ENCODE measurements around the gene PPTC7.
"Not testable (repeated sequence)": the region's sequence is repeated elsewhere in the genome, so short reads cannot be mapped to it uniquely, and the experiment has no call there.

Gene PPTC7

DNA sequence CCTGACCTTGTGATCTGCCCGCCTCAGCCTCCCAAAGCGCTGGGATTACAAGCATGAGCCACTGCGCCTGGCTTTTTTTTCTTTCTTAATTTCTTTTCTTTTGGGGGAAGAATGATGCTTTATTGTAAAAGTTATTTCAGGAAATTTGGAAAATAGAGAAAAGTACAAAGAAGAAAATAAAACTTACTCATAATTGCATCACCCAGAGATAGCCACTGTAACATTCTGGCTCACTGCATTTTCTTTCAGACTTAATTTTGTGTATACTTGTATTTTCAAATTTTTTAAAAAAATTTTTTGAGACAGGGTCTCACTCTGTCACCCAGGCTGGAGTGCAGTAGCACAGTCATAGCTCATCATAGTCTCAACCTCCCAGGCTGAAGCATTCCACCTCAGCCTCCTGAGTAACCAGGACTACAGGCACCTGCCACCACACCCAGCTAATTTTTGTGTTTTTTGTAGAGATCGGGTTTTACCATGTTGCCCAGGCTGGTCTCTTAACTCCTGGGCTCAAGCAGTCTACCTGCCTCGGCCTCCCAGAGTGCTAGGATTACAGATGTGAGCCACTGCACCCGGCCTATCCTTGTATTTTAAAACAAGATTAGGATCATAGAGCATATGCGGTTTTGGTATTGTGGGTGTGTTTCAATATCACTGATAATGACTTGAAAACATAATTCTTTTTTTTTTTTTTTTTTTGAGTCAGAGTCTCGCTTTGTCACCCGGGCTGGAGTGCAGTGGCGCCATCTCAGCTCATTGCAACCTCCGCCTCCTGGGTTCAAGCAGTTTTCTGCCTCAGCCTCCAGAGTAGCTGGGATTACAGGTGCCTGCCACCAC is 62.0 kb downstream of the PPTC7 start:
- DNase-seq; H3K27me3 Mint-ChIP-seq; H3K36me3 Mint-ChIP-seq; H3K27ac Mint-ChIP-seq; H3K4me3 Mint-ChIP-seq; ATAC-seq (replicated peaks); H3K4me1 Mint-ChIP-seq; H3K9me3 Mint-ChIP-seq: not testable (repeated sequence)

DNA sequence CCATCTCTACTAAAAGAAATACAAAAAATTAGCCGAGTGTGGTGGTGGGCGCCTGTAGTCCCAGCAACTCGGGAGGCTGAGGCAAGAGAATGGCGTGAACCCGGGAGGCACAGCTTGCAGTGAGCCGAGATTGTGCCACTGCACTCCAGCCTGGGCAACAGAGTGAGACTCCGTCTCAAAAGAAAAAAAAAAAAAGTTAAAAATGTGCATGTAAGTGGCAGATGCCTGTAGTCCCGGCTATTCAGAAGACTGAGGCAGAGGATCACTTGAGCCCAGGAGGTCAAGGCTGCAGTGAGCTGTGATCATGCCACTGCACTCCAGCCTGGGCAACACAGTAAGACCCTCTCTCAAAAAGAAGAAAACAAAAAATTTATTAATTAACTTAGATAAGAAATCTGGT is 65.1 kb downstream of the PPTC7 start:
- not testable (repeated sequence) for H3K9me3 Mint-ChIP-seq; H3K4me1 Mint-ChIP-seq; DNase-seq; H3K27me3 Mint-ChIP-seq; H3K27ac Mint-ChIP-seq; H3K36me3 Mint-ChIP-seq; ATAC-seq (replicated peaks); H3K4me3 Mint-ChIP-seq

DNA sequence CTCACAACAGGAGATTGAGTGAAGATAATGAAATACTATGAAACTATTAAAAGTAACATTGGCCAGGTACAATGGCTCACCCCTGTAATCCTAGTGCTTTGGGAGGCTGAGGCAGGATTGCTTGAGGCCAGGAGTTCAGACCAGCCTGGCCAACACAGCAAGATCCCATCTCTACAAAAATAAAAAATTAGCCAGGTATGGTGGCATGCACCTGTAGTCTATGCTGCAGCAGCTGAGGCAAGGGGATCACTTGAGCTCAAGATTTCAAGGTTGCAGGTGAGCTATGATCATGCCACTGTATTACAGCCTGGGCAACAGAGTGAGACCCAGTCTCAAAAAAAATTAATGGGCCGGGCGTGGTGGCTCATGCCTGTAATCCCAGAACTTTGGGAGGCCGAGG is 66.1 kb downstream of the PPTC7 start:
- Mint-ChIP-seq H3K4me3 (no peak overlapping the region), H3K36me3 (no peaks in the 10 kb centered on the region), H3K27me3 (no peaks in the 10 kb centered on the region), H3K4me1 (no peaks in the 10 kb centered on the region), H3K9me3 (no peaks in the 10 kb centered on the region), H3K27ac (no peak overlapping the region)
- ATAC-seq (replicated peaks): no peak
- no peak for DNase-seq

DNA sequence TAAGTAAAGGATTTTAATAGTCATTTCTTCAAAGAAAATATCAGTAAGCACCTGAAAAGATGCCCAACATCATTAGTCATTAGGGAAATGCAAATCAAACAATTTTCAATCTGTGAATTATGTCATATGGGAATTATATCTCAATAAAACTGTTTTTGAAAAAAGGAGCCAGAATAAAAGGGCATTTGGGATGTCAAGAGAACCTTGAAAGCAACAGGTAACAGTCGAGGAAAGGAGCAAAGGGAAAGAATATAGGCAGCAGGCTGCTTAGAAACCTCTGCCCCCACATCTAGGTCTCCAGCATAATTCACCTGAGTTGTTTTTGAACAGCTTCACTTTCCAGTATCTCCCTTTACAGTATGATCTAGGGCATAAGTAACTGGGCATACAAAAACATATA is 68.8 kb downstream of the PPTC7 start:
- no peak overlapping the region for H3K4me3 Mint-ChIP-seq
- no peaks in the 10 kb centered on the region for H3K4me1 Mint-ChIP-seq
- H3K27me3 Mint-ChIP-seq: no peaks in the 10 kb centered on the region
- no peak for DNase-seq
- no peaks in the 10 kb centered on the region for H3K9me3 Mint-ChIP-seq
- H3K36me3 Mint-ChIP-seq: no peaks in the 10 kb centered on the region
- no peak for ATAC-seq (replicated peaks)
- no peak overlapping the region for H3K27ac Mint-ChIP-seq

DNA sequence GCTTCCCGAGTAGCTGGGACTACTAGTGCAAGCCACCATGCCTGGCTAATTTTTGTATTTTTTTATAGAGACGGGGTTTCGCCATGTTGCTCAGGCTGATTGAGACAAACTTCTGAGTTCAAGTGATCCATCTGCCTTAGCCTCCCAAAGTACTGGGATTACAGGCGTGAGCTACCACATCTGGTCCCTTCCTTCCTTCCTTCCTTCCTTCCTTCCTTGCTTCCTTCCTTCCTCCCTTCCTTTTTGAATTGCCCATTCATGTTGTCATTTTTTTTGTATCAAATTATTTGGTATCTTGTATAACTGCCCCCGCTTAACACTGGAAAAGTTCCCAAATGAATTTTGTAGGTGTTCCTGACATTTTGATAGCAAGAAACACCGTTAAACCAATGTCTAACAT is 69.3 kb downstream of the PPTC7 start:
- H3K4me3 Mint-ChIP-seq: no peak overlapping the region
- no peaks in the 10 kb centered on the region for H3K36me3 Mint-ChIP-seq
- H3K27ac Mint-ChIP-seq: no peak overlapping the region
- no peaks in the 10 kb centered on the region for H3K9me3 Mint-ChIP-seq
- no peak for ATAC-seq (replicated peaks)
- H3K27me3 Mint-ChIP-seq: no peaks in the 10 kb centered on the region
- DNase-seq: no peak
- H3K4me1 Mint-ChIP-seq: no peaks in the 10 kb centered on the region

DNA sequence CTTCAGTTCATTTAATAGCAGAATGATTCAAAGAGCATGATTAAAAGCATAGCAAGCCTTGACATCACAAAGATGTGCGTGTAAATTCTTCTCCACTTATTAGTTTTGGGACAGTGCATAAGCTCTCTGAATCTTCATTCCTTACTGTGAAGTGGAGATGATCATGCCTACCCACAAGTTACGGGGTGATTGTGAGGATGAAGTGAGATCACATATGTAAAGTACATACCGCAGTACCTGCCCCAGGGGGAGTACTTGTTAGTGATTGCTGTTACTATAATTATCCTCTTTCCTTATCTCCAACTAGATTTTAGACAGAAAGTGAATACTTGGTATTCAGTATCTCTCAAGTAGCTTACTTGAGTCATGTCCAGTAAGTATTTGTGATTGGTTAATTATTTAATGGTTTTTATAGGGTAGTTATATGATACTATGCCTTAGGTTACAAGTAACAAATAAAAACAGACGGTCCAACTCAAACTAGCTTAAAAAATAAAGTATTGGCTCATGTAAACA is 75.0 kb downstream of the PPTC7 start:
- no peaks in the 10 kb centered on the region for H3K36me3 Mint-ChIP-seq
- no peaks in the 10 kb centered on the region for H3K4me1 Mint-ChIP-seq
- DNase-seq (no peak), ATAC-seq (replicated peaks) (no peak)
- no peaks in the 10 kb centered on the region for H3K9me3 Mint-ChIP-seq
- H3K27ac Mint-ChIP-seq: no peak overlapping the region
- H3K4me3 Mint-ChIP-seq: no peak overlapping the region
- no peaks in the 10 kb centered on the region for H3K27me3 Mint-ChIP-seq

DNA sequence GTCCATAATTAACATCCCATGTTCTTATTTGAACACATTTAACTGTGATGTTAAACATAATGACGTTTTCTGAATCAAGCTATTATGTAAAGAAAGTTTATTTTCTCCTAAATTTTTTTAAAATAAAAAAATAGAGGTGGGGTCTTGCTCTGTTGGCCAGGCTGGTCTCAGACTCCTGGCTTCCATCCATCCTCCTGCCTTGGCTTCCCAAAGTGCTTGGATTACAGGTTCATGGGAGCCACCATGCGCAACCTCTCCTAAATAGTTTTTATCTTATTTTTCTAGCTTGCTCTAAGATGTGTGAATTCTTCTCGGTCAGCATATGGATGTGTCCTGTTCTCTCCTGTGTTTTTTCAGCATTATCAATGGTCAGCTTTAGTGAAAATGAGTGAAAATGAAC is 77.8 kb downstream of the PPTC7 start:
- H3K4me1 Mint-ChIP-seq: peaks cover 8 to 18% of the 10 kb centered on the region in 2 donors
- DNase-seq (no peak), ATAC-seq (replicated peaks) (no peak)
- peaks cover 2 to 6% of the 10 kb centered on the region in 2 donors for H3K9me3 Mint-ChIP-seq
- peaks cover 5 to 9% of the 10 kb centered on the region in 2 donors for H3K36me3 Mint-ChIP-seq
- H3K4me3 Mint-ChIP-seq: no peak overlapping the region
- H3K27ac Mint-ChIP-seq: no peak overlapping the region
- H3K27me3 Mint-ChIP-seq: no peaks in the 10 kb centered on the region

DNA sequence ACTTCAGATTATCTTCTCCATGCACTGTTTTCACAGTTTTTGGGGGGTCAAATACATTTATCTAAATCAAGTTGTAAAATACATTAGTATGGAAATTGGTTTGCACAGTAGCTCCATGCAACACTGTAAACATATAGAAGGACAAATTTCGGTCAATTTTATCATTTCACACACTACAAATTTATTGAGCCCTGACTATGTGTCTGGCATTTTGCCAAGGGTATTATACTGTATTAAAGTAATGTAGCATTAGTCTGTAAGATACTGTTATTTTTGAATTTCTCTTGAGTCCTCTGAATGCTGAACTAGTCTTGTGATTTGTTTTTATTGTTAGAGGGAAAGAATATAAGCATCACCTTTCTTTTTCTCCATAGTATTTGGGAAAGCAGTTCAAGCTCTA is 79.7 kb downstream of the PPTC7 start:
- Mint-ChIP-seq H3K4me3 (no peak overlapping the region), H3K36me3 (peaks cover 10 to 14% of the 10 kb centered on the region in 2 donors), H3K27me3 (no peaks in the 10 kb centered on the region), H3K9me3 (peaks cover 2 to 6% of the 10 kb centered on the region in 2 donors), H3K4me1 (peaks cover 14 to 31% of the 10 kb centered on the region in 2 donors), H3K27ac (no peak overlapping the region)
- ATAC-seq (replicated peaks) (no peak), DNase-seq (no peak)

DNA sequence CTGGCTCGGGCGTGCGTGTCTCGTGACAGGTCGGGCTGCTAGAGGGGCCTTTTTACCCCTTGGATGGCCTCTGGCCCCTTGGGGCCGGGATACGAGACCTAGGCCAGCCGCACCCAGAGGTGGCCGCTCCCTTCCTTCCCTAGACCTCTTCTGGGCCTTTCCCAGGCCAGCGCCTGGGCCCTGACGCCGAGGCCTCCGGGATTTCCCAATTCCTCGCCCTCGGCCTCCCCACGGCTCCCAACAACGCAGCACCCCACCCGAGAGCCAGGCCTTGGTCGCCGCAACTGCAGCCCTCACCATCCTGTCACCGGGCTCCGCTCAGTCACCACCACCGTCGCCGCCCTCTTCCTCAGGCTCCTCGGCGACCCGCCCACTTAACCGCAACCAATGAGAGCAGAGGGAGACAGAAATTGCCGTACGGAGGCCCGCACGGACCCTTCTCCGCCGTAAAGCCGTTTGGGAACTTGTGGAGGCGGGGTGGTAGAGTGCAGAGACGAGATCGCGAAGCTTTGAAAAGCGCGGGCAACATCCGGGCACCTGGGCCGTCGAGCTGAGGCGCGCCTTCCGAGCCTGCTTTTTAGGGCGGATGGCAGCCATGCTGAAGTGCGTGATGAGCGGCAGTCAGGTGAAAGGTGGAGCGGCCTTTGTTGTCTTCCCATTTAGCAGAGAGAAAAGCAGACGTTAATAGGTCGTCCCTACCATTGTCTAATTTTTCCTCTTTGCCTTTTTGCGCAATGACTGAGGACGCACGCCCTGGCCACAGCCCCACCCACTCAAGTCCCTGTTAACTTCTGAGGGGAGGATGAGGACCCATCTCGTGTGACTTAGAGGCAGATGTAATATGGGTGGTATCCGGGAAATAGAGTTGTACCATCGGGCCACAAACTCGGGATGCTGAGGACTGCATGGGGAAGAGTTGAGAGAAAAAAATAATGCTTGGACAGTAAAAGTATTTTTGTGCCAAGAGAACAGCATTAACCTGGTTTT is 81.1 kb downstream of the PPTC7 start, which contains the start of the genes RAD9B and VPS29:
RAD9B (plus strand) TSS at position 580 of the 987 bp plus-strand sequence; CDS start at position 587, 7 bp downstream.
VPS29 (minus strand) TSS at position 360 of the 987 bp plus-strand sequence; CDS start at position 300, 60 bp downstream.
- H3K27me3 Mint-ChIP-seq: no peaks in the 10 kb centered on the region
- ATAC-seq (replicated peaks): peak; percentile 98
- peaks cover 10 to 17% of the 10 kb centered on the region in 2 donors for H3K36me3 Mint-ChIP-seq
- peak within 1 kb of the TSS; percentile 97 for H3K27ac Mint-ChIP-seq
- H3K4me3 Mint-ChIP-seq: peak within 1 kb of the TSS; percentile 92 to 94
- DNase-seq: peak; percentile 99
- peaks cover 2 to 6% of the 10 kb centered on the region in 2 donors for H3K9me3 Mint-ChIP-seq
- H3K4me1 Mint-ChIP-seq: peaks cover 14 to 31% of the 10 kb centered on the region in 2 donors

DNA sequence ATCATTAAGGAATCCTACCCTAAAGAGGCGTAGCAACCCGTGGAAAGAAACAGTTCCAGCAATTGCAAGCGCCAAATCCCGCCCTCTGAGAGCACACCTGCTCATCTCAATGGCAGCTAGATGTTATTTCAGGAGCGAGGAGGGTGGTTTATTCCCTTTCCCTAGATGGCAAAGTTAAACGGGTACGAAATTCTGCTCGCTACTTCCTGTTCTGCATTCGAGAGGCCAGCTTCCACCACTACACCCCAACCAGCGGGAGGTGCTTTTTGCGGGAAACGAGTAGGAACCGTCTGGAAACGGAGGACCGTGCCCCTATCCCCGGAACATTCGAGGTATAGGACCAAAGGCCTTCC is 81.7 kb downstream of the PPTC7 start:
- no peak for DNase-seq
- peaks cover 14 to 31% of the 10 kb centered on the region in 2 donors for H3K4me1 Mint-ChIP-seq
- peaks cover 10 to 17% of the 10 kb centered on the region in 2 donors for H3K36me3 Mint-ChIP-seq
- H3K27ac Mint-ChIP-seq: peak overlapping the region; percentile 97
- H3K4me3 Mint-ChIP-seq: peak overlapping the region; percentile 92 to 94
- peaks cover 2 to 6% of the 10 kb centered on the region in 2 donors for H3K9me3 Mint-ChIP-seq
- ATAC-seq (replicated peaks): peak; percentile 8 to 30
- H3K27me3 Mint-ChIP-seq: no peaks in the 10 kb centered on the region

DNA sequence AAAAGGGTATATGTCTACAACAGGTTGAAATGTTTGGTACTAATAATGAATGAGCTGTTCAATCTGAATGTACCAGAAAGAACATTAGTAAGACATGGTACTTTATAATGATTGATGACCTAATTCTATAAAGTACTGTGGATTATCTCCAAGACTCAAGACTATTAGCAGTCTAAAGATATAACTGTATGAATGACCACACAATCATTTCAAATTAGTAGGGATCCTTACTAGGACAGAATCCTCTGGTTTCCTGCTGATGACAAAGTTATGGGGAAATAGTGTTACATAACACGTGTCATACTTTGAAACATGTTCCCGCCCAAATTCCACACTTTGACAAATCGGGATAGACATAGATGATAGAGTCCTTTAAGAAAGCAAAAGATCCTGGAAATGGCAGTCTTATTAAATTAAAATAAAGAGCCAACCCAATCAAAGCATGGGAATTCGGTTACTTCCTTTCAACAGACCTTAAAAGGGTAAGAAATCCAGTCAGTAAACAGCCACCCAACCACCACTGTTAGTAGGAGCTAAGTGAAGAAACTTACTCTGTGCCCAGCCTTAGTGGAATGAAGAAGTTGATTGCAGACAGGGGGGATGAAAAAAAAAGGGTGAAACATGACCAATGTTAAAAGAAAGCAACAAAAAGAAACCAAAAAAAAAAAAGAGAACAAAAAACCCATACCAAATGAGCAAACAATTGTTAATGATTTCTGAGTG is 84.0 kb downstream of the PPTC7 start:
- Mint-ChIP-seq H3K27me3 (no peaks in the 10 kb centered on the region), H3K9me3 (peaks cover 2 to 6% of the 10 kb centered on the region in 2 donors), H3K36me3 (peaks cover 14 to 22% of the 10 kb centered on the region in 2 donors), H3K4me1 (peaks cover 14 to 31% of the 10 kb centered on the region in 2 donors), H3K27ac (peak overlapping the region; percentile 10), H3K4me3 (peak overlapping the region in 1 of 2 donors; percentile 61)
- no peak for ATAC-seq (replicated peaks)
- DNase-seq: no peak
